Measurements from ENCODE around the gene MTHFSD. TPM values are rescaled to one million over a fixed set of nuclear protein-coding genes. Genes with fewer than 3 reads are reported as not detected.
A peak's percentile ranks its signal among the peaks of the same experiment; 100 is the strongest.

MTHFSD gene
- total RNA-seq, 1 experiment from 2014 or later, result 4.7 TPM

GRCh38 chr16:86572606-86573005 lies 17.6 kb upstream of the MTHFSD start:
- Mint-ChIP-seq H3K4me1 (peaks cover 37 to 47% of the 10 kb centered on the region in 2 experiments), H3K4me3 (peak overlapping the region in 1 of 2 experiments; percentile 23; a peak in 1 of 5 replicates)
- H3K4me2 ChIP-seq (ENCODE audit: insufficient read depth, insufficient read length, low read length), result peak overlapping the region; percentile 20

More at GRCh38 chr16:86572606-86573005, 17.6 kb upstream of the MTHFSD start:
- Histone ChIP-seq H4K8ac (replicated peaks; ENCODE audit: insufficient read length, low read depth, low read length) (no peak overlapping the region), H4K91ac (ENCODE audit: insufficient read length, low read depth, low read length) (no peak overlapping the region), H4K5ac (ENCODE audit: insufficient read length, low read depth, low read length) (no peak overlapping the region), H2BK120ac (ENCODE audit: low read depth, low read length, poor library complexity, severe bottlenecking) (no peak overlapping the region), H3T11ph (ENCODE audit: low read length) (no peak overlapping the region), H2BK5ac (ENCODE audit: insufficient read length, low read length) (no peak overlapping the region), H2BK12ac (ENCODE audit: insufficient read length, low read depth, low read length) (no peak overlapping the region), H3K23ac (ENCODE audit: insufficient read length, low read depth, low read length) (no peak overlapping the region), H2AK5ac (ENCODE audit: insufficient read length, low read length) (no peak overlapping the region), H3K9ac (ENCODE audit: extremely low read depth, insufficient read length, low read length) (no peak overlapping the region), H3K56ac (ENCODE audit: insufficient read length, low read depth, low read length) (no peak overlapping the region), H3K14ac (ENCODE audit: insufficient read depth, low read length) (no peak overlapping the region), H3K79me2 (ENCODE audit: insufficient read depth, low read length) (no peaks in the 10 kb centered on the region), H3K23me2 (ENCODE audit: insufficient read length, low read depth, low read length, poor library complexity, severe bottlenecking) (peaks cover 9% of the 10 kb centered on the region), H3K79me1 (ENCODE audit: insufficient read depth, low read depth, low read length, poor library complexity, severe bottlenecking) (no peaks in the 10 kb centered on the region), H4K20me1 (ENCODE audit: control insufficient read depth, insufficient read depth, insufficient read length) (no peaks in the 10 kb centered on the region), H3K27me3 (ENCODE audit: insufficient read depth, low read length) (peaks cover 84% of the 10 kb centered on the region), H3K4me1 (ENCODE audit: insufficient read depth, low read length) (peaks cover 9% of the 10 kb centered on the region; the same call in 1 of the 2 replicates), H3K27ac (ENCODE audit: insufficient read length, low read depth, low read length) (no peak overlapping the region), H3K9me3 (ENCODE audit: control insufficient read depth, low read depth, low read length) (no peaks in the 10 kb centered on the region), H3K4ac (ENCODE audit: low read depth, low read length) (no peak overlapping the region), H2BK20ac (ENCODE audit: low read depth, low read length, poor library complexity, severe bottlenecking) (no peak overlapping the region), H2BK15ac (ENCODE audit: low read depth, low read length) (no peak overlapping the region), H2AFZ (ENCODE audit: low read length) (no peak overlapping the region), H3K18ac (ENCODE audit: insufficient read length, low read depth, low read length) (no peak overlapping the region)
- Mint-ChIP-seq H3K9me3 (peaks cover 2 to 3% of the 10 kb centered on the region in 2 experiments; a peak in 4 of 5 replicates), H3K36me3 (ENCODE audit: insufficient read depth in 1 of 3, low read depth in 3 of 3) (no peaks in the 10 kb centered on the region; a peak in 2 of 7 replicates), H3K27ac (no peak overlapping the region), H3K27me3 (ENCODE audit: low read depth) (peaks cover 96% of the 10 kb centered on the region)
- DNase-seq, result no peak
- no CpG with 5 or more reads among the region's 8 CpGs for WGBS (ENCODE audit: extremely low coverage, insufficient read length, low lambda C conversion rate)
- TF ChIP-seq CTCF (conservative IDR thresholded peaks at IDR 0.05), result no peak
